ENCODE data around the gene HSP90AB1. TPM values are rescaled to one million over a fixed set of nuclear protein-coding genes. Genes with fewer than 3 reads are reported as not detected.
A peak's percentile ranks its signal among the peaks of the same experiment; 100 is the strongest.

HSP90AB1 gene
- total RNA-seq, 2 donors from 2014 or later: 405 to 695 TPM

- no peak for TF ChIP-seq CTCF (IDR thresholded peaks at IDR 0.05)
- H3K27me3 ChIP-seq (replicated peaks; ENCODE audit: insufficient read depth): peaks cover 6% of the 10 kb centered on the region
- ATAC-seq (ENCODE audit: insufficient number of reproducible peaks, low FRiP score, low read depth) (no peak), DNase-seq (ENCODE audit: low spot score) (no peak)
- H3K4me1 ChIP-seq (ENCODE audit: control insufficient read depth in 1 of 2, low read depth in 2 of 2): peaks cover 10 to 13% of the 10 kb centered on the region in 2 donors
- H3K27ac ChIP-seq: no peak overlapping the region
- peaks cover 17% of the 10 kb centered on the region for H3K36me3 ChIP-seq
- no peaks in the 10 kb centered on the region for H3K9me3 ChIP-seq
- H3K4me3 ChIP-seq: peak overlapping the region; percentile 70
Observed at GRCh38 chr6:44297063-44298038, 50.5 kb downstream of the HSP90AB1 start.

GRCh38 chr6:44298055-44298803 lies 51.3 kb downstream of the HSP90AB1 start:
- DNase-seq (ENCODE audit: low spot score) (no peak), ATAC-seq (ENCODE audit: insufficient number of reproducible peaks, low FRiP score, low read depth) (no peak)
- H3K27me3 ChIP-seq (replicated peaks; ENCODE audit: insufficient read depth): no peaks in the 10 kb centered on the region
- H3K36me3 ChIP-seq: peaks cover 26% of the 10 kb centered on the region
- no peaks in the 10 kb centered on the region for H3K9me3 ChIP-seq
- H3K4me1 ChIP-seq (ENCODE audit: control insufficient read depth in 1 of 2, low read depth in 2 of 2): peaks cover 10 to 13% of the 10 kb centered on the region in 2 donors
- H3K4me3 ChIP-seq: peak overlapping the region; percentile 70
- no peak for TF ChIP-seq CTCF (IDR thresholded peaks at IDR 0.05)
- no peak overlapping the region for H3K27ac ChIP-seq

GRCh38 chr6:44298864-44299263 lies 52.0 kb downstream of the HSP90AB1 start:
- DNase-seq (ENCODE audit: low spot score) (no peak), ATAC-seq (ENCODE audit: insufficient number of reproducible peaks, low FRiP score, low read depth) (no peak)
- no peak overlapping the region for H3K4me3 ChIP-seq
- H3K9me3 ChIP-seq: no peaks in the 10 kb centered on the region
- no peak overlapping the region for H3K27ac ChIP-seq
- H3K36me3 ChIP-seq: peaks cover 31% of the 10 kb centered on the region
- H3K4me1 ChIP-seq (ENCODE audit: control insufficient read depth in 1 of 2, low read depth in 2 of 2): peaks cover 10 to 13% of the 10 kb centered on the region in 2 donors
- TF ChIP-seq CTCF (IDR thresholded peaks at IDR 0.05): no peak
- no peaks in the 10 kb centered on the region for H3K27me3 ChIP-seq (replicated peaks; ENCODE audit: insufficient read depth)

GRCh38 chr6:44300292-44300823 lies 53.5 kb downstream of the HSP90AB1 start:
- no peak for TF ChIP-seq CTCF (IDR thresholded peaks at IDR 0.05)

GRCh38 chr6:44301106-44301505 lies 54.2 kb downstream of the HSP90AB1 start:
- Histone ChIP-seq H3K27ac (no peak overlapping the region), H3K36me3 (peaks cover 47% of the 10 kb centered on the region), H3K4me1 (ENCODE audit: control insufficient read depth in 1 of 2, low read depth in 2 of 2) (peaks cover 10 to 13% of the 10 kb centered on the region in 2 donors), H3K27me3 (replicated peaks; ENCODE audit: insufficient read depth) (no peaks in the 10 kb centered on the region), H3K4me3 (no peak overlapping the region), H3K9me3 (no peaks in the 10 kb centered on the region)
- ATAC-seq (ENCODE audit: insufficient number of reproducible peaks, low FRiP score, low read depth): no peak
- no peak for DNase-seq (ENCODE audit: low spot score)
- no peak for TF ChIP-seq CTCF (IDR thresholded peaks at IDR 0.05)

More at GRCh38 chr6:44300292-44300823, 53.5 kb downstream of the HSP90AB1 start:
- ATAC-seq (ENCODE audit: insufficient number of reproducible peaks, low FRiP score, low read depth) (no peak), DNase-seq (ENCODE audit: low spot score) (no peak)
- Histone ChIP-seq H3K9me3 (no peaks in the 10 kb centered on the region), H3K27me3 (replicated peaks; ENCODE audit: insufficient read depth) (no peaks in the 10 kb centered on the region), H3K36me3 (peaks cover 42% of the 10 kb centered on the region), H3K4me1 (ENCODE audit: control insufficient read depth in 1 of 2, low read depth in 2 of 2) (peaks cover 10 to 13% of the 10 kb centered on the region in 2 donors), H3K27ac (no peak overlapping the region), H3K4me3 (no peak overlapping the region)

Data from thoracic aorta (tissue), 2 donors.